ENCODE data around the gene ADAD2. TPM values are rescaled to one million over a fixed set of nuclear protein-coding genes. Genes with fewer than 3 reads are reported as not detected.
"Not testable (repeated sequence)": the region's sequence is repeated elsewhere in the genome, so short reads cannot be mapped to it uniquely, and the experiment has no call there.

The ADAD2 gene
- total RNA-seq, 1 experiment from 2014 or later: not detected

DNA sequence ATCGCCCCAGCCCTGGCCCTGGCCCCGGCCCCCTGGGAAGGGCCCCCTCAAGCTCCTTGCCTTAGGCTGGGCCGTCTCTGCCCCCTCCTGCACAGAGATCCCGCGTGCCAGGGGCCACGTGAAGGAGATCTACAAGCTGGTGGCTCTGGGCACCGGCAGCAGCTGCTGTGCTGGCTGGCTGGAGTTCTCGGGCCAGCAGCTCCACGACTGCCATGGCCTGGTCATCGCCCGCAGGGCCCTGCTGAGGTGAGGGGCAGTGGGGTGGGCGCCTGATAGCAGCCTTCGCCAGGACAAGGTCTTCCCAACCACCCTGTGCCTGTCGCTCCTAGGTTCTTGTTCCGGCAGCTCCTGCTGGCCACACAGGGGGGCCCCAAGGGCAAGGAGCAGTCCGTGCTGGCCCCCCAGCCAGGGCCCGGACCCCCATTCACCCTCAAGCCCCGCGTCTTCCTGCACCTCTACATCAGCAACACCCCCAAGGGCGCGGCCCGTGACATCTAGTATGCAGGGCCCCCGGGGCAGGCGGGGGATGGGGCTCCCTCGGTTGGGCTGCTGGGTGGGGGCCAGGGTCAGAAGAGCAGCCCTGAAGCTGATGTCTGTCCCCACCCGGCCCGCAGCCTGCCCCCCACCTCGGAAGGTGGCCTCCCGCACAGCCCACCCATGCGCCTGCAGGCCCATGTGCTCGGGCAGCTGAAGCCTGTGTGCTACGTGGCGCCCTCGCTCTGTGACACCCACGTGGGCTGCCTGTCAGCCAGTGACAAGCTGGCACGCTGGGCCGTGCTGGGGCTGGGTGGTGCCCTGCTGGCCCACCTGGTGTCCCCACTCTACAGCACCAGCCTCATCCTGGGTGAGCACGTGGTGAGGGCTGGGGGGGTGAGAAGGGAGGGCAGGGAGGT lies 4.5 kb downstream of the ADAD2 start:
- DNase-seq (ENCODE audit: low spot score): no peak

GRCh38 chr16:84196101-84196500 lies 5.1 kb downstream of the ADAD2 start:
- DNase-seq (ENCODE audit: low spot score): no peak

DNA sequence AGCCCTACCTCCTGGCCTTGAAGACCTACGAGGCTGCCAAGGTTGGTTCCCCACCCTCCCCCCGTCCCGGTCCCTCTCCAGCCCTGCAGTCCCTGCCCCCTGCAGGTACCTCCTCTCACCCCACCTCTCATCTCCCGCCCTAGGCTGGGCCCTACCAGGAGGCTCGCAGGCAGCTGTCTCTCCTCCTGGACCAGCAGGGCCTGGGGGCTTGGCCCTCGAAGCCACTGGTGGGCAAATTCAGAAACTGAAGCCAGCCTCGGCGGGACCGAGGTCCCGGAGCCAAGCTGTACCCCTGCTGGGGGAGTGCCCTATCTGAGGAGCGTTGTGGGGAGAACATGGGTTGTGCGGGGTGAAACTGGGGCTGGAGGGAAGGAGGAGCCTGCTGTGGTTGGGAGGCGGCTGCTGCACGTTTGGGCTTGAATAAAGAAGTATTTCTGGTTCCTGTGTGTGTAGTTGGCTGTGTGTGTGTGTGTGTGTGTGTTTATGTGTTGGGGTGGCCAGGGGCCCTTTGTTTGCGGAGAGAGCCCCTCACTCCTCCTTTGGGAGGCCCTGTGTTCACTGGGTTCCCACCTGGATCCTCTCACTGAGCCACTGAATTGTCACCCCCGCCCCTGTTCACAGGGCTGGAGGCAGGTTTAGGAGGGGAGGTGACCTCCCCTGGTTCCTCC lies 5.9 kb downstream of the ADAD2 start:
- DNase-seq (ENCODE audit: low spot score): no peak

GRCh38 chr16:84197466-84198128 lies 6.6 kb downstream of the ADAD2 start:
- no peak for DNase-seq (ENCODE audit: low spot score)

GRCh38 chr16:84198401-84198800 lies 7.4 kb downstream of the ADAD2 start:
- peak; percentile 55 for DNase-seq (ENCODE audit: low spot score)

DNA sequence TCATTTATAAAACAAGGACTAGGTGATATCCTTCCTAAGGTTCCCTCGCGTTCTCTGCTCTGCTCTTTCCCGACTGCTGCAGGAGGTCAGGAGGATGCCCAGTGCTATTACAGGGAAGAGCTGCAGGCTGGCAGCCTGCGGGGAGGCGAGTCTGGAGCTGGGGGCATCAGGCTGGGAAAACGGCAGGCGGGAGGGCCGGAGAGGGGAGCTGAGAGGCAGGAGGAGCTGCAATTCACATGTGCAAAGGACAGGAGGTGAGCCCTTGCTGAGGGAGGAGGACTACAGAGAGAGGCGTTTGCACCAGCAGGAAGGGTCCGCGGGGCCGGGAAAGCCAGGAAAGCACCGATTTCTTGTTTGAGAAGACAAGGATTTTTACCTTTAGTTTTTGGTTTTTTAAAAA lies 8.1 kb downstream of the ADAD2 start:
- no peak for DNase-seq (ENCODE audit: low spot score)

DNA sequence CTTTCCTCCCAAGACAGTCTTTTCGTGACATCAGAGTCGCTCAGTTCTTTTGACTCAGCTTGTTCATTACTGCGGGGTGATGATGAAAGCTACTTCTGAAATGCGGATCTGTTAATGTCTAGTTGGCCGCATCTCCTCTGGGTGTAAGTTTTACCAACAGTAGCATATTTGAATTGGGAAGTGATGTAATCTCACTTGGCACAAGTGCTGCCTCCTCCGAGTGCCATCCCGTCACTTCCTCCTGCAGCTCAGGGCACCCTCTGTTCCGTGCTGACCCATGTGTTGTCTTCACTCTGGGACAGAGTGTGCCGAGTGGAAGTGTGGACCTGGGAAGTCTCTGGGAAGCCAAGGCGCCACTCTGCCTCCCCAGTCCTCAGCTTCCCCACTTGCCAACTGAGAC lies 8.9 kb downstream of the ADAD2 start:
- DNase-seq (ENCODE audit: low spot score): no peak

- not testable (repeated sequence) for DNase-seq (ENCODE audit: low spot score)
These were observed 13.6 kb downstream of the ADAD2 start for GRCh38 chr16:84204551-84204950.

- not testable (repeated sequence) for DNase-seq (ENCODE audit: low spot score)
These were observed 14.2 kb downstream of the ADAD2 start for GRCh38 chr16:84205123-84205522.

DNA sequence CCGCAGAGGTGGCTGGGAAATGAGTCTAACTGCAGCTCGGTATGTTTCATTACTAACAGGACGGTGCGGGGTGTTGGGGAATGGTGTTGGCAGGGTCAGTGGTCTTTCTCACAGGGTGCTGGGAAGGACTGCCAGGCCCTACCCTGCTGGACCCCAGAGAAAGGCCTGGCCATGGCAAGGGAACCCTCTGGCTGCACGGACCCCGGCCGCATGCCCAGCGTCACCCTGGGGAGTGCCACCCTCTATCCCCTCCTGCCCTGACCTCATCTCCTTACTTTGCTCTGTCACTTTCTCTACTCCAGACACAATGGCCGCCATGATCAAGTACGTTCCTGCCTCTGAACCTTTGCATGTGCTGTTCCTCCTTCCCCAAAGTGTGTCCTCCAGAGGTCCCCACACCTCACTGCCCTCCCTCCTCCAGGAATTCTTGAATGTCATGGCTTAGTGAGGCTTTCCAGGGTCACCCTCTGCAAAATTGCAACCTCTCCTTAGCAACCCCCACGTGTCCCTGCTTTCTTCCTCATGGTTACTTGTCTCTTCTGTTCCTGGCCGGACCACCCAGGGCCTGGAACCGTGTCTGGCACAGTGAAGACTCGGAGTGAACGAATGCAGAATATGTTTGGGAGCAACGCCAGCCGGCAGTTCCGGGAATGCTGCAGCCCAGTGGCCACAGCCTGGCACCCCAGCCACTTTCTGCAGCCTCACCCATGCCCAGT lies 15.2 kb downstream of the ADAD2 start:
- DNase-seq (ENCODE audit: low spot score): no peak

- DNase-seq (ENCODE audit: low spot score): no peak
These were observed 16.3 kb downstream of the ADAD2 start for GRCh38 chr16:84207251-84207650.

- DNase-seq (ENCODE audit: low spot score): no peak
These were observed 16.9 kb downstream of the ADAD2 start for GRCh38 chr16:84207879-84208278.

GRCh38 chr16:84209989-84210388 lies 19.0 kb downstream of the ADAD2 start:
- no peak for DNase-seq (ENCODE audit: low spot score)

- DNase-seq (ENCODE audit: low spot score): no peak
These were observed 21.2 kb downstream of the ADAD2 start for GRCh38 chr16:84212154-84212553.

GRCh38 chr16:84212631-84213030 lies 21.7 kb downstream of the ADAD2 start:
- DNase-seq (ENCODE audit: low spot score): no peak

- DNase-seq (ENCODE audit: low spot score): no peak
These were observed 23.6 kb downstream of the ADAD2 start for GRCh38 chr16:84214451-84215066.

GRCh38 chr16:84215531-84215930 lies 24.6 kb downstream of the ADAD2 start:
- DNase-seq (ENCODE audit: low spot score): no peak

DNA sequence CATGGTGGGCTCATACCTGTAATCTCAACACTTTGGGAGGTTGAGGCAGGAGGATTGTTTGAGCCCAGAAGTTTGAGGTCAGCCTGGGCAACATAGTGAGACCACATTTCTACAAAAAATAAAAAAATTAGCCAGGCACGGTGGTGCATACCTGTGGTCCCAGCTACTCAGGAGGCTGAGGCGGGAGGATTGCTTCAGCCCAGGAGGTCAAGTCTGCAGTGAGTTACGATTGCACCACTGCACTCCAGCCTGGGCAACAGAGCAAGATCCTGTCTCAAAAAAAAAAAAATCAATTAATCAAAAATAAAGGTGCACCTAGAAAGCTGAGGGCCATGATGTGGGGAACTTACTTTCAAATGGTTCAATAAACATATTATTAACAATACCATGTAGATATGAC lies 25.2 kb downstream of the ADAD2 start:
- not testable (repeated sequence) for DNase-seq (ENCODE audit: low spot score)

- no peak for DNase-seq (ENCODE audit: low spot score)
These were observed 27.3 kb downstream of the ADAD2 start for GRCh38 chr16:84218176-84218823.

GRCh38 chr16:84218956-84219355 lies 28.0 kb downstream of the ADAD2 start:
- DNase-seq (ENCODE audit: low spot score): no peak

DNA sequence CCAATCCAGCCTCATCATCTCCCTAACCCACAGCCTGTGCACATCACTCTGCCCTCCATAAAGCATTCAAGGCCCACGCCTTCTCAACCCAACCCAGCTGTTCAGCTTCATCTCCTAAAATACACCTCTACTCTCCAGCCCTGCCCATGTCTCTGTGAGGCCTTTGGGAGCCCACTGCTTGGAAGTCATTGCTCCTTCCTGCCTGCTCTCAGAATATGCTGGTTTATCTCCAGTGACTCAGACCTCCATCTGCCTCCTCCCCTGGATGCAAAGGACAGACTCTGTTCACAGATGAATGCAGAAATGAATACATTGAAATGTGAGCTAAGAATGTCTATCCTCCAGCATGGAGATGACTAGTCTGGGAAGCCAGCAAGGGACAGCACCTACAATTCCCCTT lies 29.9 kb downstream of the ADAD2 start:
- no peak for DNase-seq (ENCODE audit: low spot score)
